ENCODE data around the gene SLC7A10.

SLC7A10 gene

DNA sequence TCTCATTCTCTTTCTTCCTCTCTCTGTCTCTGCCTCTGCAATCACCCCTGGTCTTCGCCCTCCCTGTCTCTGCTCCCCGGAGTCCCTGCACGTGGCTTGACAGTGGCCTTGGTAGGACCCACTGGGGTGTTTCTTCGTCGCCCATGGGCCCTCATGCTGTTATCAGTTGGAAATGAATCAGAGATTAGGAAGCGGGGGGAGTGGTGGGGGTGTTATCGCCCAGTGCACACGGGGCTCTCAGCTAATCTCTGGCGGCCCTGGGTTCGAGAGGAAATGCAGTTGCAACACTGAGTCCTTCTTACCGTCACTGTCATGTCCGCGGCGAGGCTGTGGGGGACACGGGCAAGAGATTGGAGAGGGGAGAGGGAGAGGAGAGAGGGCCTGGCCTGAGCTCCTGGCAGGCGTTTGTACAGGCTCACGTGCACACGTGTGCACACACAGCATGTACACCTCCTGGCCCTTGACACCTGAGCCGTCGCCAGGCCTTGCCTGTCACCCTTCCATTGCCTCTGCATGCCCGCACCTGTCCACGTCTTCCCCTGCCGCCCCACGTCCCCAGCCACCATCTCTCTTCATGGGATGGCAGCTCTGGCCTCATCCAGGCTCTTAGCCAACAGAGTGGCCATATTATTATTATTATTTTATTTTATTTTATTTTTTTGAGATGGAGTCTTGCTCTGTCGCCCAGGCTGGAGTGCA is 37.8 kb upstream of the SLC7A10 start:
- Histone ChIP-seq H3K36me3 (replicated peaks; ENCODE audit: low read depth, low read length) (no peaks in the 10 kb centered on the region), H3K79me2 (ENCODE audit: low read length) (no peaks in the 10 kb centered on the region), H3K9ac (ENCODE audit: low read length) (no peak overlapping the region), H4K20me1 (ENCODE audit: insufficient read depth, low read length) (no peaks in the 10 kb centered on the region), H2AFZ (ENCODE audit: low read depth, low read length) (no peak overlapping the region), H3K27ac (ENCODE audit: low read length) (no peak overlapping the region), H3K4me2 (ENCODE audit: low read length) (no peak overlapping the region), H3K4me1 (ENCODE audit: low read length) (peaks cover 22% of the 10 kb centered on the region), H3K9me3 (ENCODE audit: insufficient read depth, low read length) (no peaks in the 10 kb centered on the region), H3K4me3 (ENCODE audit: low read length) (no peak overlapping the region), H3K27me3 (ENCODE audit: low read depth, low read length) (no peaks in the 10 kb centered on the region)
- TF ChIP-seq EZH2phosphoT487 (IDR thresholded peaks at IDR 0.05; ENCODE audit: low read depth), result no peak
- TF ChIP-seq CTCF (IDR thresholded peaks at IDR 0.05; ENCODE audit: low read depth, low read length), result no peak

DNA sequence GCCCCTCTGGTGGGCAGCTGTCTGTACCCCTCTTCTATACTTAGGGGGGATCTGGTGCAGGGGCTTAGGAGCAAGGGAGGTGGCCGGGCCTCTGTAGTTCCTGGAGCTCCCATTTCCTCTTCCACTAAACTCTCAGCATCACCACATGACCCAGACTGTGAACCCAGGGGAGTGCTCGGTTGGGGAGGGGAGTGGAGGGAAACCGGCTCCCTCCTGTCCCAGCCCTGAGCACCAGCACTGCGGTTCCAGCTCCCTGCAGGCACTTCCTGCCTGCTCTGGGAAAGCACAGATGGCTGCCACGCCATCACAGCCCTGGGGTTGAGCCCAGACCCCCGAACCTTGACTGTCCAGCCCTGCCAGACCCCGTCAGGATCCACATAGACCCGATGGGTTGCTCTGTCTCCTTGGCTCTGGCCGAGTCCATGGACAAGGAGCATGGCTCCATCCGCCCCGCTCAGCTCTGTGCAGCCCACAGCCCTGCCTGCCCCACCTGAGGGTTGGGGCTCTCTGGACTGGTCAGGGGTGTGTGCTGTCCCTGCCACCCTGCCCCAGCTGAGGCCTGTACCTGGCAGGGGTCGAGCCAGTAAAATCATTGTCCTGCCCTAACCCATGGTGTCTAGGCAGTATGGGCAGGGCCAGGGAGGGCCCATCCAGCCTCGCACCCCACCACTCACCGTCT is 36.0 kb upstream of the SLC7A10 start:
- peaks cover 4% of the 10 kb centered on the region; the same call in 1 of the 2 replicates for H3K27me3 ChIP-seq (ENCODE audit: low read depth, low read length)
- H3K27ac ChIP-seq (ENCODE audit: low read length), result no peak overlapping the region
- H3K4me2 ChIP-seq (ENCODE audit: low read length), result no peak overlapping the region
- H3K4me3 ChIP-seq (ENCODE audit: low read length), result no peak overlapping the region
- no peaks in the 10 kb centered on the region for H3K9me3 ChIP-seq (ENCODE audit: insufficient read depth, low read length)
- H4K20me1 ChIP-seq (ENCODE audit: insufficient read depth, low read length), result no peaks in the 10 kb centered on the region
- no peak for TF ChIP-seq EZH2phosphoT487 (IDR thresholded peaks at IDR 0.05; ENCODE audit: low read depth)
- TF ChIP-seq CTCF (IDR thresholded peaks at IDR 0.05; ENCODE audit: low read depth, low read length), result no peak
- H2AFZ ChIP-seq (ENCODE audit: low read depth, low read length), result 0 out of 2 replicates have a peak overlapping the region, but pooled peaks have one; percentile 12
- H3K79me2 ChIP-seq (ENCODE audit: low read length), result no peaks in the 10 kb centered on the region
- H3K9ac ChIP-seq (ENCODE audit: low read length), result no peak overlapping the region
- peaks cover 10% of the 10 kb centered on the region for H3K4me1 ChIP-seq (ENCODE audit: low read length)
- H3K36me3 ChIP-seq (replicated peaks; ENCODE audit: low read depth, low read length), result no peaks in the 10 kb centered on the region

DNA sequence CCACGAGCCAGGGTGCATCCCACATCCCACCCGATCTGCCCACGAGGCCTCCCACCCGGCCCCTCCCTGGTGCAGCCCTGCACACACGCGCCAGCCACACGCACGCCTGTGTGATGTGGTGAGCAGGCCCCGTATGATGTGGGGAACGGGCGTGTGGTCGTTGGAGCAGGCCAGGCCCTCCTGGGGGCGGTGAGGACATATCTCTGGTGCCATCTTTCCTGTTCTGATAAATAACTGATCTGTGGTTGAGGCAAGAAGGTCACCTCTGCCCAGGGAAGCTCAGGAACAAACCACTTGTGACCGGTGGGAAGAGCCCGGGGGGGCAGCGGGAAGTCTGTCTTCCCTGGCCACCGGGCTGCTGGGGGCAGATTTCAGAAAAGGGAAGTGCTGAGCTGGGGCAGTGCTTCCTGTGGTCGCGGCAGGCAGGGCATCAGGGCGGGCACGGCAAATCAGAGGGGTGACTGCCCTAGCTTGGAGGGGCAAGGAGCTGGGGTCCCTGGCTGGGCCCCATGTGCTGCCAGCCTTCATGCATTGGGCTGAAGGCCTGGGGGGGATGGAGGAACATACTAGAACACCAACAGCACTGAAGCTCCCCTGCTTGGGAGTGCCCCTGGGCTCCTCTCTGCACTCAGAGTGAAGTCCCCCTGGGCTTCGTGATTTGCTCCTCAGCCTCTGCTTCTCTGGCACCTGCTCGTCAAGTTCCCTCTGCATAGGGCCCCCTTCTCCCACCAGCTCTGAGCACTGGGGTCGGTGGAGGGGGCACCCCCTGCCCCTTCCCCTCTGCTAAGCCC is 35.2 kb upstream of the SLC7A10 start:
- Histone ChIP-seq H4K20me1 (ENCODE audit: insufficient read depth, low read length) (no peaks in the 10 kb centered on the region), H3K9ac (ENCODE audit: low read length) (no peak overlapping the region), H3K36me3 (replicated peaks; ENCODE audit: low read depth, low read length) (no peaks in the 10 kb centered on the region), H3K4me3 (ENCODE audit: low read length) (no peak overlapping the region), H3K4me1 (ENCODE audit: low read length) (peaks cover 10% of the 10 kb centered on the region), H2AFZ (ENCODE audit: low read depth, low read length) (peak overlapping the region; percentile 16; the same call in 1 of the 2 replicates), H3K27me3 (ENCODE audit: low read depth, low read length) (peaks cover 4% of the 10 kb centered on the region; the same call in 1 of the 2 replicates), H3K27ac (ENCODE audit: low read length) (no peak overlapping the region), H3K9me3 (ENCODE audit: insufficient read depth, low read length) (no peaks in the 10 kb centered on the region), H3K79me2 (ENCODE audit: low read length) (no peaks in the 10 kb centered on the region), H3K4me2 (ENCODE audit: low read length) (peak overlapping the region; percentile 34)
- TF ChIP-seq CTCF (IDR thresholded peaks at IDR 0.05; ENCODE audit: low read depth, low read length) (no peak), EZH2phosphoT487 (IDR thresholded peaks at IDR 0.05; ENCODE audit: low read depth) (no peak)

DNA sequence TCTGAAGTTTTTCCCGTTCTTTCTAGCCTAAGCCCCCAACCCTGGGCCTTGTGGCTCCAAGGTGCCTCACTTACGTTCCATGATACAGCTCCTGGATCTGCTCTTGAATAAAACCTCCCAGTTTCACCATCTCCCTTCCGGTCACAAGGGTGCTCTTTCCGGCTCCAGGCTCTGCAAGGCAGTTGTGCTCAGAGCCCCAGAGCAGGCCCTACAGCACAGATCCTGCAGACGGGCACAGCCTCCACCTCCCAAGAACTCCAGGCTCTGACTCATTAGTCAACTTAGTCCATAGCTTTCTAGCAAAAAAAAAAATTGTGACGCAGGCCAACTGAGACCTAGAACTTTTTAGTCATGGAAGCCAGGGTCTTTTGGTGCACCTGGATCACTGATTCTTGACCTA is 33.9 kb upstream of the SLC7A10 start:
- Histone ChIP-seq H3K4me3 (ENCODE audit: low read length) (no peak overlapping the region), H2AFZ (ENCODE audit: low read depth, low read length) (no peak overlapping the region), H3K36me3 (replicated peaks; ENCODE audit: low read depth, low read length) (no peaks in the 10 kb centered on the region), H3K9ac (ENCODE audit: low read length) (no peak overlapping the region), H3K4me2 (ENCODE audit: low read length) (no peak overlapping the region), H3K9me3 (ENCODE audit: insufficient read depth, low read length) (no peaks in the 10 kb centered on the region), H4K20me1 (ENCODE audit: insufficient read depth, low read length) (no peaks in the 10 kb centered on the region), H3K27me3 (ENCODE audit: low read depth, low read length) (peaks cover 6% of the 10 kb centered on the region; the same call in 1 of the 2 replicates), H3K4me1 (ENCODE audit: low read length) (peaks cover 10% of the 10 kb centered on the region), H3K27ac (ENCODE audit: low read length) (no peak overlapping the region), H3K79me2 (ENCODE audit: low read length) (no peaks in the 10 kb centered on the region)
- TF ChIP-seq EZH2phosphoT487 (IDR thresholded peaks at IDR 0.05; ENCODE audit: low read depth), result no peak

Measured in OCI-LY3 (cell line).